ENCODE data around the gene FAM163B. TPM values are rescaled to one million over a fixed set of nuclear protein-coding genes. Genes with fewer than 3 reads are reported as not detected.

The FAM163B gene
- total and polyA plus RNA-seq, 2 donors (not counting 1 experiment from before 2014, with no cell fraction given): not detected

- CTCF ChIA-PET: no interaction called here
- peaks cover 21 to 30% of the 10 kb centered on the region in 2 donors for H3K4me1 ChIP-seq (ENCODE audit: control insufficient read depth in 2 of 2, insufficient read depth in 2 of 2, low read length in 2 of 2)
- H3K4me3 ChIP-seq (ENCODE audit: control extremely low read depth in 1 of 5, extremely low read depth in 1 of 5, insufficient read depth in 1 of 5, low read depth in 2 of 5, low read length in 4 of 5): no peak overlapping the region
- Mint-ChIP-seq H3K27ac (no peak overlapping the region), H3K4me3 (no peak overlapping the region), H3K9me3 (ENCODE audit: insufficient read depth) (no peaks in the 10 kb centered on the region), H3K27me3 (peaks cover 30% of the 10 kb centered on the region), H3K4me1 (peaks cover 28% of the 10 kb centered on the region)
- POLR2A ChIA-PET: no interaction called here
- ATAC-seq (ENCODE audit: low read depth) (no peak), DNase-seq (no peak)
- no peak overlapping the region for H3K4me2 ChIP-seq (replicated peaks; ENCODE audit: low read depth, low read length, poor library complexity, severe bottlenecking)
- intact Hi-C loops (cut with micrococcal nuclease): no loop called here
- H3K79me2 ChIP-seq (ENCODE audit: control insufficient read depth, insufficient read depth, low read length): no peaks in the 10 kb centered on the region
- H2AFZ ChIP-seq (ENCODE audit: insufficient read depth, low read depth, low read length, poor library complexity, severe bottlenecking): no peak overlapping the region
- no peak overlapping the region for H3K9ac ChIP-seq (ENCODE audit: low read length)
- no peak overlapping the region for H3K27ac ChIP-seq (ENCODE audit: low read length in 2 of 2)
- peaks cover 0 to 3% (median 0%) of the 10 kb centered on the region in 3 donors for H3K9me3 ChIP-seq (ENCODE audit: control extremely low read depth in 1 of 3, control insufficient read depth in 2 of 3, insufficient read depth in 1 of 3, low read length in 2 of 3)
- no peak for TF ChIP-seq EZH2 (IDR thresholded peaks at IDR 0.05; ENCODE audit: borderline replicate concordance, insufficient read depth, low read depth, low read length, poor library complexity, severe bottlenecking)
- no peak for TF ChIP-seq CTCF (IDR thresholded peaks at IDR 0.05)
- no peaks in the 10 kb centered on the region for H3K36me3 ChIP-seq (replicated peaks in 1 of 2; ENCODE audit: control extremely low read depth in 1 of 2, control insufficient read depth in 1 of 2, extremely low read depth in 1 of 2, insufficient read depth in 2 of 2, low read length in 1 of 2)
- H3K27me3 ChIP-seq (replicated peaks in 1 of 4; ENCODE audit: control extremely low read depth in 1 of 4, control insufficient read depth in 3 of 4, insufficient read depth in 4 of 4, low read length in 3 of 4): peaks cover 0 to 58% (median 16%) of the 10 kb centered on the region in 4 experiments
- H4K20me1 ChIP-seq (ENCODE audit: control insufficient read depth, insufficient read depth, low read length, poor library complexity, severe bottlenecking): no peaks in the 10 kb centered on the region
- WGBS (ENCODE audit: insufficient coverage): 96% methylated on average over 16 of the region's 16 CpGs
Measured at GRCh38 chr9:133537257-133537656, 71.9 kb downstream of the FAM163B start.

DNA sequence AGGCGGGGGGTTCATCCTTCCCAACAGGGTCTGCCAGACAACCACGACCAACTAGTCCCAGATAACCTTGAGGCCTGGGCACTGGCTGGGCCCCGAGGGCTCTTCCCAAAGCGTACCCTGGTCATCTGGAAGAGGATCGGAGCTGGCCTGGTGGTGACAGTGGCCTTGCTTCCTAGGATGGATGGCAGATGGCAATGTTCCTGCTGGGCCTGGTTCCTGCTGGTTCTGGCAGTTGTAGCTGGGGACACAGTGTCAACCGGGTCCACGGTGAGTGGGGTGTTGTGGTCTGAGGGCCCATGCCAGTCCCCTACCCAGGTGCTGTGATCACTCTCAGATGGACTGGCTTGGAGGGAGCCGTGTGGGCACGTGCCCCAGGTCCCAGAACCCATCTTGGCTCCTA is 72.7 kb downstream of the FAM163B start:
- Histone ChIP-seq H3K4me1 (ENCODE audit: control insufficient read depth in 2 of 2, insufficient read depth in 2 of 2, low read length in 2 of 2) (peaks cover 21 to 30% of the 10 kb centered on the region in 2 donors), H3K9ac (ENCODE audit: low read length) (no peak overlapping the region), H3K9me3 (ENCODE audit: control extremely low read depth in 1 of 3, control insufficient read depth in 2 of 3, insufficient read depth in 1 of 3, low read length in 2 of 3) (peaks cover 0 to 3% (median 0%) of the 10 kb centered on the region in 3 donors), H3K4me3 (ENCODE audit: control extremely low read depth in 1 of 5, extremely low read depth in 1 of 5, insufficient read depth in 1 of 5, low read depth in 2 of 5, low read length in 4 of 5) (no peak overlapping the region), H3K27me3 (replicated peaks in 1 of 4; ENCODE audit: control extremely low read depth in 1 of 4, control insufficient read depth in 3 of 4, insufficient read depth in 4 of 4, low read length in 3 of 4) (peaks cover 0 to 57% (median 16%) of the 10 kb centered on the region in 4 experiments), H4K20me1 (ENCODE audit: control insufficient read depth, insufficient read depth, low read length, poor library complexity, severe bottlenecking) (no peaks in the 10 kb centered on the region), H2AFZ (ENCODE audit: insufficient read depth, low read depth, low read length, poor library complexity, severe bottlenecking) (no peak overlapping the region), H3K36me3 (replicated peaks in 1 of 2; ENCODE audit: control extremely low read depth in 1 of 2, control insufficient read depth in 1 of 2, extremely low read depth in 1 of 2, insufficient read depth in 2 of 2, low read length in 1 of 2) (no peaks in the 10 kb centered on the region), H3K27ac (ENCODE audit: low read length in 2 of 2) (no peak overlapping the region), H3K79me2 (ENCODE audit: control insufficient read depth, insufficient read depth, low read length) (no peaks in the 10 kb centered on the region), H3K4me2 (replicated peaks; ENCODE audit: low read depth, low read length, poor library complexity, severe bottlenecking) (no peak overlapping the region)
- TF ChIP-seq CTCF (IDR thresholded peaks at IDR 0.05): no peak
- no peak for TF ChIP-seq EZH2 (IDR thresholded peaks at IDR 0.05; ENCODE audit: borderline replicate concordance, insufficient read depth, low read depth, low read length, poor library complexity, severe bottlenecking)
- POLR2A ChIA-PET: no interaction called here
- intact Hi-C loops (cut with micrococcal nuclease): no loop called here
- Mint-ChIP-seq H3K27ac (no peak overlapping the region), H3K27me3 (peaks cover 34% of the 10 kb centered on the region), H3K4me1 (peaks cover 28% of the 10 kb centered on the region), H3K9me3 (ENCODE audit: insufficient read depth) (no peaks in the 10 kb centered on the region), H3K4me3 (no peak overlapping the region)
- DNase-seq (no peak), ATAC-seq (ENCODE audit: low read depth) (no peak)
- 94% methylated on average over 9 of the region's 9 CpGs for WGBS (ENCODE audit: insufficient coverage)
- CTCF ChIA-PET: no interaction called here
